ENCODE data around the gene OMG. TPM values are rescaled to one million over a fixed set of nuclear protein-coding genes. Genes with fewer than 3 reads are reported as not detected.
"Not testable (repeated sequence)": the region's sequence is repeated elsewhere in the genome, so short reads cannot be mapped to it uniquely, and the experiment has no call there.

The OMG gene
- total and polyA plus RNA-seq, 2 donors (not counting 3 experiments of a cell fraction or from before 2014, with no cell fraction given), result 0.86 TPM; not detected in 1

GRCh38 chr17:31266042-31266441 is 31.0 kb downstream of the OMG start:
- H3K9me3 ChIP-seq (replicated peaks; ENCODE audit: control insufficient read depth, insufficient read depth, low read length), result no peaks in the 10 kb centered on the region
- no peak overlapping the region for H3K4me2 ChIP-seq (ENCODE audit: insufficient read depth, low read length)
- H4K20me1 ChIP-seq (replicated peaks; ENCODE audit: control insufficient read depth, extremely low read depth, insufficient read depth, low read length), result no peaks in the 10 kb centered on the region
- CTCF ChIA-PET, result interaction anchor here (0.7 to 3.2 kb wide), 6 partner anchors 8 to 107 kb away, joined by 3 to 11 read pairs (median 4); partner anchors contain the start of gene EVI2B
- intact Hi-C loops (cut with micrococcal nuclease), result loop anchor here (5.0 kb wide), 1 partner anchor 46 kb away; the partner anchor contains the start of gene EVI2B
- no peaks in the 10 kb centered on the region for H3K27me3 ChIP-seq (ENCODE audit: control insufficient read depth in 2 of 2, insufficient read depth in 2 of 2, low read length in 2 of 2)
- DNase-seq (ENCODE audit: low read depth, low spot score) (no peak), FAIRE-seq (no peak)
- TF ChIP-seq POLR2AphosphoS5 (IDR thresholded peaks at IDR 0.05; ENCODE audit: insufficient read depth, low read depth, low read length) (no peak), MAX (IDR thresholded peaks at IDR 0.05; ENCODE audit: insufficient read depth, insufficient read length) (no peak), GATA2 (IDR thresholded peaks at IDR 0.05; ENCODE audit: insufficient read depth, insufficient read length, low read depth, low read length) (no peak), MYC (IDR thresholded peaks at IDR 0.05; ENCODE audit: low read depth, low read length) (no peak), JUN (IDR thresholded peaks at IDR 0.05; ENCODE audit: borderline replicate concordance, insufficient read depth, insufficient read length, low read depth) (no peak), FOS (IDR thresholded peaks at IDR 0.05; ENCODE audit: borderline replicate concordance, insufficient read depth, low read length) (no peak), POLR2A (IDR thresholded peaks at IDR 0.05; ENCODE audit: low read depth, low read length) (no peak), EZH2 (IDR thresholded peaks at IDR 0.05; ENCODE audit: borderline replicate concordance, low read depth, low read length, severe bottlenecking) (no peak), CTCF (IDR thresholded peaks at IDR 0.05; ENCODE audit: extremely low read depth in 1 of 2, insufficient read depth in 1 of 2, low read depth in 1 of 2, low read length in 2 of 2) (no peak)
- no peak overlapping the region for H3K9ac ChIP-seq (replicated peaks; ENCODE audit: extremely low read depth, insufficient read depth, low read length)
- peaks cover 14% of the 10 kb centered on the region for H3K4me1 ChIP-seq (ENCODE audit: control insufficient read depth, extremely low read depth, insufficient read depth, low read length)
- POLR2A ChIA-PET, result no interaction called here
- H3K9me1 ChIP-seq (replicated peaks; ENCODE audit: control insufficient read depth, extremely low read depth, insufficient read depth, low read length), result no peaks in the 10 kb centered on the region
- dilution Hi-C loops (cut with MboI; ENCODE audit: extremely low pct_ligation_motif_present, low sequenced_read_pairs), result no loop called here
- BruUV-seq (replicated peaks), result no TSS peak
- H3K36me3 ChIP-seq (ENCODE audit: control insufficient read depth in 2 of 2, extremely low read depth in 1 of 2, insufficient read depth in 2 of 2, low read length in 2 of 2), result peaks cover 3 to 4% of the 10 kb centered on the region in 2 experiments
- H3K79me2 ChIP-seq (ENCODE audit: control insufficient read depth, insufficient read depth, low read length), result no peaks in the 10 kb centered on the region
- H3K27ac ChIP-seq (ENCODE audit: insufficient read depth, low read depth, low read length), result no peak overlapping the region
- no peak overlapping the region for H3K4me3 ChIP-seq (replicated peaks in 1 of 3; ENCODE audit: insufficient read depth in 1 of 3, low read depth in 1 of 3, low read length in 3 of 3)
- H2AFZ ChIP-seq (ENCODE audit: low read depth, low read length), result no peak overlapping the region

- dilution Hi-C loops (cut with MboI; ENCODE audit: extremely low pct_ligation_motif_present, low sequenced_read_pairs); DNase-seq (ENCODE audit: low read depth, low spot score); H3K9me1 ChIP-seq (replicated peaks; ENCODE audit: control insufficient read depth, extremely low read depth, insufficient read depth, low read length); H3K9ac ChIP-seq (replicated peaks; ENCODE audit: extremely low read depth, insufficient read depth, low read length); H3K27ac ChIP-seq (ENCODE audit: insufficient read depth, low read depth, low read length); H3K4me1 ChIP-seq (ENCODE audit: control insufficient read depth, extremely low read depth, insufficient read depth, low read length); H3K9me3 ChIP-seq (replicated peaks; ENCODE audit: control insufficient read depth, insufficient read depth, low read length); H2AFZ ChIP-seq (ENCODE audit: low read depth, low read length); FAIRE-seq; H3K4me2 ChIP-seq (ENCODE audit: insufficient read depth, low read length); POLR2A ChIA-PET; H3K79me2 ChIP-seq (ENCODE audit: control insufficient read depth, insufficient read depth, low read length); intact Hi-C loops (cut with micrococcal nuclease); H3K4me3 ChIP-seq (replicated peaks in 1 of 3; ENCODE audit: insufficient read depth in 1 of 3, low read depth in 1 of 3, low read length in 3 of 3); H3K36me3 ChIP-seq (ENCODE audit: control insufficient read depth in 2 of 2, extremely low read depth in 1 of 2, insufficient read depth in 2 of 2, low read length in 2 of 2); BruUV-seq (replicated peaks); H4K20me1 ChIP-seq (replicated peaks; ENCODE audit: control insufficient read depth, extremely low read depth, insufficient read depth, low read length); H3K27me3 ChIP-seq (ENCODE audit: control insufficient read depth in 2 of 2, insufficient read depth in 2 of 2, low read length in 2 of 2); CTCF ChIA-PET: not testable (repeated sequence)
Observed at GRCh38 chr17:31262923-31263322, 34.1 kb downstream of the OMG start.
